Bronchial epithelial cell (primary cell): ENCODE results near the gene SDR39U1. TPM values are rescaled to one million over a fixed set of nuclear protein-coding genes. Genes with fewer than 3 reads are reported as not detected.

Experiments
- total RNA-seq: library from RNA; depleted of rRNA; stranded (reverse); fragments of >200 nt; gene quantifications from 2 replicates; pipeline ENCODE4 v1.2.1, GENCODE V29; 2014

SDR39U1 gene
- total RNA-seq, 1 donor from 2014 or later = 8.2 TPM

Other genes with a start within 250 kb of the SDR39U1 start
- 42.8 and 67.9 TPM in 2 replicates for gene TM9SF1, start 247.3 kb downstream of the SDR39U1 start, total RNA-seq
- 0.26 TPM in 1 of 2 replicates, not detected in the other for gene TSSK4, start 237.1 kb downstream of the SDR39U1 start, total RNA-seq
- gene CHMP4A, start 229.3 kb downstream of the SDR39U1 start, total RNA-seq = 48.8 and 69.8 TPM in 2 replicates
- 13.4 and 21.1 TPM in 2 replicates for gene MDP1, start 226.7 kb downstream of the SDR39U1 start, total RNA-seq
- gene NEDD8, start 210.4 kb downstream of the SDR39U1 start, total RNA-seq = 131 and 330 TPM in 2 replicates
- 80.6 and 98.7 TPM in 2 replicates for gene GMPR2, start 209.8 kb downstream of the SDR39U1 start, total RNA-seq
- 48.7 and 91.9 TPM in 2 replicates for gene TINF2, start 200.2 kb downstream of the SDR39U1 start, total RNA-seq
- gene TGM1, start 179.6 kb downstream of the SDR39U1 start, total RNA-seq = 88.7 and 382 TPM in 2 replicates
- 32.6 and 58.9 TPM in 2 replicates for gene RABGGTA, start 171.2 kb downstream of the SDR39U1 start, total RNA-seq
- gene DHRS1, start 143.0 kb downstream of the SDR39U1 start, total RNA-seq = 16.6 and 39.6 TPM in 2 replicates
- 23.2 and 26.1 TPM in 2 replicates for gene NOP9, start 142.9 kb downstream of the SDR39U1 start, total RNA-seq
- gene CIDEB, start 134.8 kb downstream of the SDR39U1 start, total RNA-seq = 1.2 and 3.9 TPM in 2 replicates
- 10.5 and 17.4 TPM in 2 replicates for gene LTB4R2, start 132.6 kb downstream of the SDR39U1 start, total RNA-seq
- gene LTB4R, start 131.3 kb downstream of the SDR39U1 start, total RNA-seq = 3.7 and 9.6 TPM in 2 replicates
- 0.53 and 0.77 TPM in 2 replicates for gene ADCY4, start 107.7 kb downstream of the SDR39U1 start, total RNA-seq
- 2.4 and 4.7 TPM in 2 replicates for gene RIPK3, start 102.8 kb downstream of the SDR39U1 start, total RNA-seq
- gene NFATC4, start 74.6 kb downstream of the SDR39U1 start, total RNA-seq = 4.7 and 7.3 TPM in 2 replicates
- gene NYNRIN, start 43.8 kb downstream of the SDR39U1 start, total RNA-seq = 2.0 and 2.6 TPM in 2 replicates
- gene CBLN3, start 13.1 kb downstream of the SDR39U1 start, total RNA-seq = 0.38 and 0.53 TPM in 2 replicates
- gene KHNYN, start 12.8 kb downstream of the SDR39U1 start, total RNA-seq = 128 and 167 TPM in 2 replicates
- not detected in 2 replicates for gene CMA1, start 65.5 kb upstream of the SDR39U1 start, total RNA-seq
- not detected in 2 replicates for gene CTSG, start 133.5 kb upstream of the SDR39U1 start, total RNA-seq
- gene GZMH, start 166.9 kb upstream of the SDR39U1 start, total RNA-seq = not detected in 2 replicates
- not detected in 2 replicates for gene GZMB, start 191.4 kb upstream of the SDR39U1 start, total RNA-seq